NCI-H146 treated with DMSO at 0.1 percent for 48 hours (cell line): ENCODE data around the gene LSM7.

Experiments used
- DNase-seq: peaks from one replicate; lab custom pipeline; 2025; ENCODE audit not compliant: unreplicated experiment; lab: John Stamatoyannopoulos, UW

The LSM7 gene

DNA sequence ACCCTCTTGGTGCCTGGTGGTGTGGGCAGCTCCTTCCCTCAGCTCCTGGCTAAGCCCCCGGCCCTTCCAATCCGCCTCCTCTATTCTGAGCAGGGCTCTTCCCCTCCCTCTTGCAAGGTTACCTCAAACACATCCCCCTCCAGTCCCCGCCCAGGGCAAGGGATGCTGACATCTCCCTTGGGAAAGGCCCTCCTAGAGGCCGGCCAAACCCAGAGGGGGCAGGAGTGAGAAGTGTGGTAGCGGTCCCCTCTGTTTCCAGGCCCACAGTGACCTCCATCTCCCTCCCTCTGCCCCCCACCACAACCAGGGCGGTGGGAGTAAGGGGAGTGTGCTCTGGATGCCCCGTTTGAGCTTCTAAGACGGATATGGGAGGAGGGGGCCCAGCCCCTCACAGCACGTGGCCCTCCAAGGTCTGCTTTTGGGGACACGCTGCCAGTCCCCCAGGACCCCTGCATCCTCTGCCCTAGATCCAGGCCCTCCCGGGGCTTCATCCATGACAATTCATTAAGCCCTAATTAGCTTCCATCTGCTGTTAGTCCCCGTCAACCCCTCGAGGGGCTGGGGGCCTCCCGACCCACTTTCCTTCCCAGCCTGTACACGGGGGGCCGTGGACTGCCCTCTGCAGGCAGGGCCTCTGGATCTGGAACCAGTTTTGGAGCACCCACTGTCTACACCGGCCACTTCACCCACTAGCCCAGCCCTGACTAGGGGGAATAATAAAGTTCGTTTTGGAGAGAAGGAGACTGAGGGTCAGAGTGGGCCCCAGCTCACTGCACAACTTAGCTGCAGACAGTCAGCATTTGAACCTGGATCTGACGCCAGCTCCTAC lies 22.7 kb downstream of the LSM7 start:
- no peak for DNase-seq

DNA sequence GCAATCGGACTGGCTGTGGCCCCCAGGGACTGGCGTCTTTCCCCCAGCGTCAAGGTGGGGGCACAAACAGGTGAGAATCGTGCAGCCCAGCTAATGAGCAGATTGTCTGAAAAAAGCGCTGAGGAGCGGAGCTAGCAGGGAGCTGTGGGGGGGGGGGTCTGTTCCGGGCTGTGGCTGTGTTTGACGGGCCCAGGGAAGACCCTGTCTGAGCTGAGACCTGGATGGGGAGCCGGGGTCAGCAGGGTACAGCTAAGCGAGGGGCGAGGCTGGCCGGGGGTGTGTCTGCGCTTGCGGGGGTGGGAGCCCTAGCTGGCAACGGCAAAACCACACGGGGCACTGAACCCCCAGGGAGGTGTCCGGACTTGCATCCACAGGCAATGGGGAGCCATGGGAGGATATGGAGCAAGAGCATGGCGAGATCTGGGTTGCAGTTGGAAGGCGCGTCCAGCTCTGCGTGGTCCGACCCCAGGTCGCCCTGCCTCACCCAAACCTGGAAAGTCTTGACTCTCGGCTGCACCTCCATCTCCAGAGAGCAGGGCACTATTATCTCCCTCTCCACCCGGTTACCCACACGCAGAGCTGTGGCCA lies 25.1 kb downstream of the LSM7 start:
- no peak for DNase-seq

DNA sequence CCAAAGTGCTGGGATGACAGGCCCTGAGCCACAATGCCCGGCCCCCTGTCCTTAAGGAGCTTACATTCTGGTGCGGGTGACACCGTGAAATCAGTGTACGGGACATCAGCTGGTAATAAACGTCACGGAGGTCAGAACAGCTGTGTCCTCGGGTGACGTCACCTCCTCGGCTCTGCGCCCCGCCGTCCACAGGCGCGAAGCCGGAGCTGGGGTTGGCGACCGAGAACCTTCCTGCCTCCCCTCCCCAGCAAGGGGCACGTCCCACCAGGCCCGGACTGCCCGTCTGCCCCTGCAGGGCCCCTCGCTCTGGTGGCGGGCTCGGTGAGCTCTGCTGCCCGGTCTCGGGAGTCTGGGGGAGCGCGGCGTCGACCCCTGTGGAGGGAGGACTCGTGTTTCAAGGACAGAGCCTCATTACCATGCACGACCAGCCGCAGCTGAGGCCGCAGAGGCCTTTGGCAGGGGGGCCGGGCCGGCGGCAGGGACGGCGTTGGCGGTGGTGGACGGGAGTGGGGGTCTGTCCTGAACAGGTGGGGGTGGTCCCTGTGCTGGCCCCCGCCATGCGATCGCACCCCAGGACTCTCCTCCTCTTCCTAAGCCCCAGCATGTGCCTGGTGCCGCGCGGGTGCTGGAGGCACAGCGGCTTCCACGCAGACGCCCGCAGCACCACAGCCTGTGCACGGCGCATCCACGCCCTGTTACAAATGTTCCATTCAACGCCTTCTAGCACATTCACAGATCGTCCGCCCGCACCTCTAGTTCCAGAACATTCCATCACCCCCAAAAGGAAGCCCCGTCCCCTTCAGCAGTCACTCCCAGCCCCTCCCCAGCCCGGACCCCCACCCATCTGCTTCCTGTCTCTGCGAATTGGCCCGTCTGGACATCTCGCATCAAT lies 25.8 kb downstream of the LSM7 start:
- DNase-seq, result no peak

DNA sequence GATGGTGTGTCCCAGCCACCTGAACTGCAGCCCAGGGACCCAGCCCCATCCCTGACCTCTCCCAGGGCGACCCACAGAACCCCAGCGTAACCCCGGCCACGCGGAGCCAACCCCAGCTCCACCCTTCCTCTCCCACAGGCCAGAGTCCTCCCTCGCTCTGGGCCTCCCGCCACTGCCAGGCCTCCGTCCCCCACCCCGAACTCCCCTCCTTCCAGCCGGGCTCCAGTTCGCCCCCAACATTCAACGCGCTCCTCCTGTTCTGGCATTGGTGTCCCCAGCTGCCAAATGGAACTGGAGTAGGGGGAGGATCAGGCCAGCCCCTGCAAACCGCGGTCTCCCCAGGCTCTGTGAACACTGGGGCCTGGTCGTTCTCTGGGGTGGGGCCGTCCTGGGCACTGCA lies 27.9 kb downstream of the LSM7 start:
- no peak for DNase-seq

DNA sequence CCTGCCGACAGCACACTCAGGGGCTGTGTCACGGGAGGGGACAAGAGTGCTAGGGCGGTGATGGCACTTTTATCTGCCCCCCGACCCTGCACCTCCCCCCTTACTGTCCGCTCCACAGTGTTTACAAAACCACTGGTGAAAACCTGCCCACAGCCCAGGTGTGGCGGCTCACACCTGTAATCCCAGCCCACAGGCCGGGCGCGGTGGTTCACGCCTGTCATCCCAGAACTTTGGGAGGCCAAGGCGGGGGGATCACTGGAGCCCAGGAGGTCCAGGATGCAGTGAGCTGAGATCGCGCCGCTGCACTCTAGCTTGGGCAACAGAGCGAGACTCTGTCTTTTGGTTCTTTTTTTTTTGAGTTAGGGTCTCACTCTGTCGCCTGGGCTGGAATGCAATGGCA lies 32.2 kb downstream of the LSM7 start:
- DNase-seq, result no peak

DNA sequence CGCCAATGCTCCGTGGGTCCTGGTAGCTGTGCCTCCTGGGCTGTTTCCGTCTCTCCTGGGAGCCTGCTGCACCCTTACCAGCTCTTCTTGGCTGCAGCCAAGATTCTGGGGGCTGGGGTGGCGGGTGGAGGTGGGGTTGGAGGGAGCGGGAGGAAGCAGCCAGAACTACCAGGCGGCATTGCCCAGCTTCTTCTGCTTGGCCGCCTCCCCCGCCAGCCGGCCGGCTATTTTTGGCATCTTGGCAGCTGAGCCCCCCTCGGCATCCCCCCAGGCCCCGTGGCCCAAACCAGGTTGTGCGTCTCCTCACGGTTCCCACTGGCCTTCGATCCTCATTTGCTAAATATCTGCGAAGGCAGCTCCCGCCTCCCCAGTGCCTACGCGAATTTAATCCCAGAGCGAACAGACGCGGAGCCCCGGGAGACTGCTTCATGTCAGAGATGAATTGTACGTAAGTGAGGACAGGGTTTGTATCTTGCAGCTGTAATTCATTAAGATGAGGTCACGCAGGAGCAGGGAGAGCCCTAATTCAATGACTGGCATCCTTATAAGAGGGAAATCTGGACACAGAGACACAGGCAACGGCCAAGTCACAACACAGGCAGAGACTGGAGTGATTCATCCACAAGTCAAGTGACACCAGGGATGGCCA lies 33.6 kb downstream of the LSM7 start:
- DNase-seq, result no peak

DNA sequence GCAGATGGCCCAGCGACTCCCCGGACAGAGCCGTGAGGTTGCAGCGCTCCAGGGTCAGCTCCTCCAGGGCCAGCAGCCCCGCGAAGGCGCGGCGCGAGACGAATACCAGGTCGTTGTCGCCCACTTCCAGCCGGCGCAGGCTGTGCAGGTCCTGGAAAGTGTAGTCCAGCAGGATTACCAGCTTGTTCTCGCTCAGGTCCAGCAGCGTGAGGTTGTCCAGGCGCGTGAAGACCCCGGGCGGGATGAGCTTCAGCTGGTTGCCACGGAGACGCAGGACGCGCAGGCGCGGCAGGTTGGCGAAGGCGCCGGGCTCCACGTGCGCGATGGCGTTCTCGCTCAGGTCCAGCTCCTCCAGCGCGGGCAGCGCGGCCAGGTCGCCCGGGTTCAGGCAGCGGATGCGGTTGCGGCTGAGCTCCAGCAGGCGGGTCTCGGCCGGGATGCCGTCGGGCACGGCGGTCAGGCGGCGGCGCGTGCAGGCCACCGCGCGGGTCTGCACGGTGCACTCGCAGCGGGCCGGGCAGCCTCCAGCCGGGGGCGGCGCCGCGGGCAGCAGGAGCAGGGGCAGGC lies 37.1 kb downstream of the LSM7 start:
- DNase-seq, result no peak

DNA sequence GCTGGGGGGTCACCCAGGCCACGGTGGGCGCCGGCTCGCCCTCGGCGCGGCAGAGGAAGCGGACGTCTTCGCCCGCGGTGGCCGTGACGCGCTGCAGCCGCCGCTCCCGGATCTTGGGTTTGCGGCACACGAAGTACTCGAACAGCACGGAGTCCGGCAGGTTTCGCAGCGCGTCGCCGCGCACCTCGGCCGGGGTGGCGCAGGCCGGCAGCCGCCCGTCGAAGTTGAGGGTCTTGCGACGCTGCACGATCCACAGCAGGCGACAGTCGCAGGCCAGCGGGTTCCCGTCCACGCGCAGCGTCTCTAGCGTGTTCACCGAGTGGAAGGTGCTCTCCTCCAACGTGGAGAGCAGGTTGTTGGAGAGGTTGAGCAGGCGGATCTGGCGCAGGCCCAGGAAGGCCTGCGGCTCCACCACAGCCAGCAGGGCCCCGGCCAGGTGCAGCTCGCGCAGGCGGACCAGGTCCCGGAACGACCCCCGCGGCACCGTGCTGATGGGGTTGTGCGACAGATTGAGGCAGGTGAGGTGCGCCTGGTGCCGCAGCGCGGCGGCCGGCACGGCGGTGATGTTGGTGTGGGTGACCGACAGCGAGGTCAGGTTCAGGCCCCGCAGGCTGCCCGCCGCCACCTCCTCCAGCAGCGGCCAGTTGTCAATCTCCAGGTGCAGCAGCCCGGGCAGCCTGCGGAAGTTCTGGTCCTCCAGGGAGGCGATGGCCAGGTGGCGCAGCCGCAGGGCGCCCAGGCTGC lies 37.8 kb downstream of the LSM7 start:
- peak; percentile 50 for DNase-seq

DNA sequence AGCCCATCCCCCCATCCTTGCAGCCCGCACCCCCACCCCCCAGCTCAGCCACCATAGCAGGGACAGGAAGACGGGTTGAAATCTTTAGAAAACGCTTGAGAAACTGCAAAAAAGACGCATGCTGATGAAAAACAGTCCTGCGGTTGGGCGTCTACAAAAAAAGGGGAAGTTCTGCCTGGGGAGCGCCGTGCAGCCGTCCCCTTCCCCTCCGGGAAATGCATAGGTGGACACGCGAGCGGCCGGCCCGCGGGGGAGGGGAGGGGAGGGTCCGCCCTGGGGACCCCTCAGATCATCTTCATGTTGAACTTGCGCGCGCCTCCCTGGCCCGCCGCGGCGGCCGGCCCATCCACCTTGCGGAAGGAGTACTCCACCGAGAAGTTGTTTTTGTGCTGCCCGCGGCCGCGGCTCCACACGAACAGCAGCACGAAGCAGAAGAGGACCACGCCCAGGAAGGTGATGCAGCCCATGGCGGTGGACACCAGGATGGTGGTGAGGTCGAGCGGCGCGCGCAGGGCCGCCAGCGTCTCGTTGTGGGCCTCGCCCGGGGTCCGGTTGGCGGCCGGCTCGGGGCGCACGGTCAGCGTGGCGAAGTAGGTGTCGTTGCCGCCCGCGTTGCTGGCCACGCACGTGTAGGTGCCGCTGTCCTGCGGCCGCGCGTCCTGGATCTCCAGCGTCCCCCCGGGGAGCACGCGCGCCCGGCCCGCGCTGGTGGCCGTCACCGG lies 38.5 kb downstream of the LSM7 start:
- peak; percentile 9 for DNase-seq

DNA sequence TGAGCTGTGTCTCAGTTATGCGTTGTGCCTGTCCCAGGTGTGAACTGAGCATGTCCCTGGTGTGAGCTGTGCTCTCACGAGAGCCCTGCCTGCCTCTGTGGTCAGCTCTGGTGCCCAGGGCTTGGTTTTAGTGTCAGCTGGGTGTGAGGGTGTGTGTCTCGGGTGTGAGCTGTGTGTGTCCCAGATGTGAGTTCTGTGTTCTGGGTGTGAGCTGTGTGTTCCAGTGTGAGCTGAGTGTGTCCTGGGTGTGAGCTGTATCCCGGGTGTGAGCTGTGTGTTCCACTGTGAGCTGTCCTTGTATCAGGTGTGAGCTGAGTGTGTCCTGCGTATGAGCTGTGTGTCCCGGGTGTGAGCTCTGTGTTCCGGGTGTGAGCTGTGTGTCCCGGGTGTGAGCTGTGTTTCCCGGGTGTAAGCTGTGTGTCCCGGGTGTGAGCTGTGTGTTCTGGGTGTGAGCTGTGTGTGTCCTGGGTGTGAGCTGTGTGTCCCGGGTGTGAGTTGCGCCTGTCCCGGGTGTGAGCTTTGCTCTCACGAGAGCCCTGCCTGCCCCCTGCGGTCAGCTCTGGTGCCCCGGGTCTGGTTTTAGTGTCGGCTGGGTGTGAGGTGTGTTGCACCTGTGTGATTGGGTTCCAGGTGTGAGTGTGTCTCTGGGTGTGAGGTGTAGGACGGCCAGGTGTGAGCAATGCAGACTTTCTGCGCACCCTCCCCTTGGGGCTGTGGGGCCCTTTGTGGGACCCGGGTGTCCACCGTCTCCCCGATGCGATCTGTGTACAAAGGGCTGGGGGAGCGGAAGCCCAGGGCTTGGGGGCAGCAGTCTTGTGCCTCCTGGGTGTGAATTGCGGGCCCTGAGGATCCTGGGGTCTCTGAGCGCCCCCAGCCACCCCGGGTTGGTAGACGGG lies 39.3 kb downstream of the LSM7 start:
- no peak for DNase-seq

DNA sequence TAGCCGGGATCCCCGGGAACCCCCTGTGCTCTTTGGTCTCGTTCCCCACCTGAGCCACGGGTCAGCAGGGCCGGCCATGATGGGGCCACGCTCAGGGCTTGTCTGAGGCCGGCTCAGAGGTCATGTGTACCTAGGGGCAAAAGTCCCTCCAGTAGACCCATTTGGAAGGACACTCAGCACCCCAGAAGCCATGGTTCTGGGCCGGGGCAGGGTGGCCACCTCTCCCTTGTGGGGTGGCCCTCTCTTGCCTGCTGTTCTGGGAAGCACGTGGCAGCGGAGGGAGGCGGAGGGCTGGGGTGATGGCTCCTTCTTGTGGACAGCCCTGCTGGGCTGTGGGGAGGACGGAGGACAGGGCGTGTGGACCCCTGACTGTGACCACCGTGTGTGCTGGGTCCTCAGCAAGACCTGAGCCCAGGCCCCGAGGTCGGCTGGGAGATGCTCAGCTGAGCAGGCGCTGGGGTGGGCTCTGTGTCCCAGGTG lies 40.0 kb downstream of the LSM7 start:
- no peak for DNase-seq

DNA sequence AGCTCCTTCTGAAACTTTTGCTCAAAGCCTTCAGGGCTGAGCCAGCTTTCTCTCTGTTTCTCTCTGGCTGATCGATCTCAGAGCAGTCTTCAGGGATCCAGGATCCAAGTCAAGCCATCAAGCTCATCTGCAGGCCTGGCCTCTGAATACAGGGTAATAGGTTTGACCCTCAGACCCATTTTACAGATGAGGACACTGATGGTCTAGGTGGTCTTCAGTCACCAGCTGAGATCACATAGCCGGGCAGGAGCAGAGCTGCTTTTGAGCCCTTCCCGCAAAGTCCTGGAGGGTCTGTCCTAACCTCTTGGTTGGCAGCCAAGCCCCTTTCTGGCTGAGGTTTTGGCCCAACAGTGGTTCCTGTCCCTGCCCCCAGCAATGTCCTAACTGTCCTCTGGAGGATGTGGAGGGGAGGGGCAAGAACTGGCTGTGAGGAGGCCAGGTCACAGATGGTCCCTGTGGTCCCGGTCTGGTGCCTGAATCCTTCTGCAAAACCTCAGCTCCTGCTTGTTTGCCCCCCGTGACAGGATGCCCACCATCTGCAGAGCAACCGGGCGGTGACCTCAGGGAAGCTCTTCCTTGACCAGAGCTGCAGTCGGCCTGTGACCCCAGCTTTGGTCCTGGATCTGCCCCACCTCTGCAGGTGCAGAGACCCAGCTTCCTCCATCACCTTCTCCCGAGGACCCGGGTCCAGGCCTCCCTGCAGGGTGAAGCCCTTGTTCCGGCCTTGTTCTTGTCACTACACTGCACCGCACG lies 40.6 kb downstream of the LSM7 start:
- no peak for DNase-seq

DNA sequence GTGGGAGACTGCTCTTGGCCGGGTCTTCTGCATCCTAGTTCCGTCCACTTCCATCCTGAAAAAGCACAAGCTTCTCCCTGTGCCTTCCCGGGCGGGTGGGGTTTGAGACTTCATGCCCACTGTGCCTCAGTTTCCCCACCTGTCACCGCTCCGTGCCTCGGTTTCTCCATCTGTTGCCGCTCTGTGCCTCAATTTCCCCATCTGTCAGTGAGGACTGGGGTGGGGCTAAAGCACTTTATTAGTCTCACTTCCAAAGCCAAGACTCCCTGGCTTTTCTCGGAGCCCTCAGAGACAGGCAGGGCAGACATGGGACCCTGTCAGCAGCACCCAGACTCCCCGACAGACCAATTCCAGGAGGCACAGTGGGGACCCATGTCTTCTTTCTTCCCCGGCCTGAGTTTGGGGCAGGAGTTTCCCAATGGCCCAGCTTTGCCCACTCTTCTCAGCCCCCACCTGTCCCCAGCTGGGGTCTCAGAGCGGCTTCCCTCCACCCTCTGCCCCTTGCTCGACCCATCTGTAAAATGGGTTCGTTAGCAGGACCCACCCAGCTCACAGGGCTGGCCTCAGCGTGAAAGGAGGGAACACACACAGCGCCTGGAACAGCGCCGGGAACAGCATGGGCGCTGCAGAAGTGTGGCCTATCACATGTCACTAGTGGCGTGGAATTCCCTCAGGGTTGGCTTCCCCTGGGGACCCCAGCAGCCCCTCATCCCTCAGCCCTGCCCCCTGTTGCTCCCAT lies 41.8 kb downstream of the LSM7 start:
- DNase-seq, result no peak

DNA sequence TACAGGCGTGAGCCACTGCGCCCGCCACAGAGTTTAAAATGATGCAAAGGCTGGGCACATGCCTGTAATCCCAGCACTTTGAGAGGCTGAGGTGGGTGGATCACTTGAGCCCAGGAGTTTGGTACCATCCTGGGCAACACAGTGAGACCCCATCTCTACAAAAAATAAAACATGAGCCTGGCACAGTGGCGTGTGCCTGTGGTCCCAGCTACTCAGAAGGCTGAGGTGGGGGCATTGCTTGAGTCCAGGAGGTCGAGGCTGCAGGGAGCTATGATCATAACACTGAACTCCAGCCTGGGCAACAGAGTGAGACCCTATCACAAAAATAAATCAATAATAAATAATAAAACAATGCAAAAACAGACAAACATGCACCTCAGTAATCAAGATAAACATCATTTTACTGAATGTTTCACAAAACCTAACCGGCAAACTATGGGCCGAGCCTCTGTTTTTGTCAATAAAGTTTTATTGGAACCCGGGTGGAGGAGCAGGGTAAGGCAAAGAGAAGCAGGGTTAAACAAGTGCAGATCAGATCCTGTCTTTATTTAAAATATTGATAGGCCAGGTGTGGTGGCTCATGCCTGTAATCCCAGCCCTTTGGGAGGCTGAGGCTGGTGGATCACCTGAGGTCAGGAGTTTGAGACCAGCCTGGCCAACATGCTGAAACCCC lies 44.4 kb downstream of the LSM7 start:
- DNase-seq, result no peak

DNA sequence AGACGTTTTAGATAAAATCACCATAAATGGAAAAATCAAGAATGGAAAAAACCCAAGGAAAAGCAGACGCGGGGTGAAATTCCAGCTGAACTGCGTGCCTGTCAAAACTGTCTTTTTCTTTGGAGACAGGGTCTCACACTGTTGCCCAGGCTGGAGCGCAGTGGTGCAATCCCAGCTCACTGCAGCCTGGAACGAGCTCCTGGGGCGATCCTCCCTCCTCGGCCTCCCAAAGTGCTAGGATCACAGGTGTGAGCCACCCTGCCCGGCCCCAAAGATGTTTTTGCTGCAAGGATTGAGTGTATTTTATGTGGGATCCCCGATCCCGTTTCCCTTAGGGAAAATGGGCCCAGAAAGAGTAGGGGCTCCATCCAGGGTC lies 45.5 kb downstream of the LSM7 start:
- no peak for DNase-seq

DNA sequence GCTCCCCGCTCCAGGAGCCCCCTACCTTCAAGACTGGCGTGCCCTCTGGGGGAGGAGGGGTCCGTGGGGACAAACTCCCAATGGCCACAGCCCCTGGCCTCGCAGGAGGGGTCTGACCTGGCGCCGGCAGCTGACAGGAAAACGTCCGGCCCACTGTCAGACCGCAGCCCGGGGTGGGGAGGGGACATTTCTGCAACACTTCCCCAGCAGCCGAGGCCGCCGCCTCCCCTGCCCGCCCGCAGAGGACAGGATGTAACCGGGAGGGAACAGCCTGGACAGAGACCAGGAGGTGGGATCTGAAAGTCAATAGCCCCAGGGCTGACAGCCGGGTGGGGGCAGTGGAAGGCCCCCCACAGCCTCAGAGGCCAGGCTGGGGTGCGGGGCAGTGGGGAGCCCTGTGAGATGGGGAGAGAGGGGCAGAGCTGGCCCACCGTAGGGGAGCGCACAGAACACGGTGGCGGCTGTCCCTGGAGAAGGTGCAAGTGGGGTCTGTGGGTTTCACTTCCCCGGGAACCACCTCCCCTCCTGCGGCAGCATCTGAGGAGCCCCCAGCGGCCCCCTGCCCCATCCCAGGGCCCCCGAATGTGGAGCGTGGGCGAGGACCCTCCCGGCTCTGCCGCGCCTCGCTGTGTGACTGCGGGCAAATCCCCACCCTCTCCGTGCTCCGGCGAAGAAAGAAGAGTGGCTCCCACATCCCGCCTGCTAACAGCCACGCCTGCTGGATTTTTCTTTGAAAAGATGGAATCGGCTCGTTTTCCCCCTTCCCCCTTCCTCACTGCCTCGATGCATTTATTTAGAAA lies 46.1 kb downstream of the LSM7 start, which contains the start of gene PEAK3:
Gene PEAK3, minus strand, starts transcription at position 114 of the 800 bp plus-strand sequence. CDS start 1,244 bp downstream, outside the sequence.
- no peak for DNase-seq
